ENCODE data around the gene SPATA31D1.

- TF ChIP-seq CTCF (IDR thresholded peaks at IDR 0.05; ENCODE audit: poor library complexity, severe bottlenecking) (no peak), EP300 (conservative IDR thresholded peaks at IDR 0.05; ENCODE audit: poor library complexity, severe bottlenecking) (no peak), POLR2AphosphoS5 (IDR thresholded peaks at IDR 0.05) (no peak), REST (IDR thresholded peaks at IDR 0.05; ENCODE audit: borderline replicate concordance) (no peak)
Observed at GRCh38 chr9:82020331-82020730, 31.8 kb downstream of the SPATA31D1 start.

Measured in neural cell (in vitro differentiated cells).